Measurements from ENCODE around the gene CCHCR1.

DNA sequence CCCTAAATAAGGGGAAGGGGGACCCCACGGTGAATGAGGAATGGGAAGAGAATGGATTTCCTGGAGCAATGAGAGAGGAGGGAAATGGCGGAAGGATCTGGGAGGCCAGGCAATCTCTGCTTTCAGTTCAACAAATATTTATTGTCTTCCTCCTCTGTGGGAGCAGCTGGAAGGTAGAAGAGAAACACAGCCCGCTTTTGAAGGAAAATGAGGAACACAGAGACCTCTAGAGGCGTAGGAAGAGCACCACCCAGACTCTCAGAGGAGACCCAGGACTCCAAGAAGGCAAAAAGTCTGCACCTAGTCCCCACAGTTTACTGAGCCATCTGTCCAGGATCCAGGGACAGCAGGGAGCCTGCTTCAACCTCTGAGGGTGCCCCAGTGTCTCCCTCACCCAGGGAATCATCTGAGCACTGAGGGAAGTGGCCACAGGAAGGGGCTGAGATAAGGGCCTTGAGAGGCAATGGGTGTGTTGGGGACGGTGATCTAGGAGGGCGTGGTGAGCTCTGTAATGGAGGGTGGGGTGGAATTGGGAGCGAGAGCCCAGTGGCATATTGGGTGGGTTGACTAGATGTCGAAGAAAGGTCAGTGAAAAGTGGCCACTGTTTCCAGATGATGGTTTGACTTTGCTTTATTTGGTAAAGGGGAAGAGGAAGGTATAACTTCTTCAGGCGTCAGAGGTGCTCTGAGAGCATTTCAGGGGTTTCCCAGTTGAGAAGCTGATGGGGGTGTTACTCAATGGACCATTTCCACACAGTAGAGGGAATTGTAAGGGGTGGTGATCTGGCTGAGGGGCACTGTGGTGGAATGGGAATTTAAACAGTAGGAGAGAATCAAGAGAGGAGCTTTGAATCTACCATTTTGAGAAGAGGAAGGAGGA, 42.4 kb downstream of the CCHCR1 start:
- TF ChIP-seq, protein P1, sequence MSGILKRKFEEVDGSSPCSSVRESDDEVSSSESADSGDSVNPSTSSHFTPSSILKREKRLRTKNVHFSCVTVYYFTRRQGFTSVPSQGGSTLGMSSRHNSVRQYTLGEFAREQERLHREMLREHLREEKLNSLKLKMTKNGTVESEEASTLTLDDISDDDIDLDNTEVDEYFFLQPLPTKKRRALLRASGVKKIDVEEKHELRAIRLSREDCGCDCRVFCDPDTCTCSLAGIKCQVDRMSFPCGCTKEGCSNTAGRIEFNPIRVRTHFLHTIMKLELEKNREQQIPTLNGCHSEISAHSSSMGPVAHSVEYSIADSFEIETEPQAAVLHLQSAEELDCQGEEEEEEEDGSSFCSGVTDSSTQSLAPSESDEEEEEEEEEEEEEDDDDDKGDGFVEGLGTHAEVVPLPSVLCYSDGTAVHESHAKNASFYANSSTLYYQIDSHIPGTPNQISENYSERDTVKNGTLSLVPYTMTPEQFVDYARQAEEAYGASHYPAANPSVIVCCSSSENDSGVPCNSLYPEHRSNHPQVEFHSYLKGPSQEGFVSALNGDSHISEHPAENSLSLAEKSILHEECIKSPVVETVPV (CRISPR knock-in tag; IDR thresholded peaks at IDR 0.05) = no peak
- TF ChIP-seq, protein P2, sequence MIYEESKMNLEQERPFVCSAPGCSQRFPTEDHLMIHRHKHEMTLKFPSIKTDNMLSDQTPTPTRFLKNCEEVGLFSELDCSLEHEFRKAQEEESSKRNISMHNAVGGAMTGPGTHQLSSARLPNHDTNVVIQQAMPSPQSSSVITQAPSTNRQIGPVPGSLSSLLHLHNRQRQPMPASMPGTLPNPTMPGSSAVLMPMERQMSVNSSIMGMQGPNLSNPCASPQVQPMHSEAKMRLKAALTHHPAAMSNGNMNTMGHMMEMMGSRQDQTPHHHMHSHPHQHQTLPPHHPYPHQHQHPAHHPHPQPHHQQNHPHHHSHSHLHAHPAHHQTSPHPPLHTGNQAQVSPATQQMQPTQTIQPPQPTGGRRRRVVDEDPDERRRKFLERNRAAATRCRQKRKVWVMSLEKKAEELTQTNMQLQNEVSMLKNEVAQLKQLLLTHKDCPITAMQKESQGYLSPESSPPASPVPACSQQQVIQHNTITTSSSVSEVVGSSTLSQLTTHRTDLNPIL (CRISPR knock-in tag; IDR thresholded peaks at IDR 0.05; ENCODE audit: low read depth) = no peak
- TF ChIP-seq, protein P3, sequence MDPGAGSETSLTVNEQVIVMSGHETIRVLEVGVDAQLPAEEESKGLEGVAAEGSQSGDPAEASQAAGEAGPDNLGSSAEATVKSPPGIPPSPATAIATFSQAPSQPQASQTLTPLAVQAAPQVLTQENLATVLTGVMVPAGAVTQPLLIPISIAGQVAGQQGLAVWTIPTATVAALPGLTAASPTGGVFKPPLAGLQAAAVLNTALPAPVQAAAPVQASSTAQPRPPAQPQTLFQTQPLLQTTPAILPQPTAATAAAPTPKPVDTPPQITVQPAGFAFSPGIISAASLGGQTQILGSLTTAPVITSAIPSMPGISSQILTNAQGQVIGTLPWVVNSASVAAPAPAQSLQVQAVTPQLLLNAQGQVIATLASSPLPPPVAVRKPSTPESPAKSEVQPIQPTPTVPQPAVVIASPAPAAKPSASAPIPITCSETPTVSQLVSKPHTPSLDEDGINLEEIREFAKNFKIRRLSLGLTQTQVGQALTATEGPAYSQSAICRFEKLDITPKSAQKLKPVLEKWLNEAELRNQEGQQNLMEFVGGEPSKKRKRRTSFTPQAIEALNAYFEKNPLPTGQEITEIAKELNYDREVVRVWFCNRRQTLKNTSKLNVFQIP (CRISPR knock-in tag; IDR thresholded peaks at IDR 0.05; ENCODE audit: borderline replicate concordance, low read depth) = no peak
- no peak for TF ChIP-seq ZNF565 (CRISPR knock-in tag; conservative IDR thresholded peaks at IDR 0.05; ENCODE audit: low read depth)
- no peak for TF ChIP-seq TOX (CRISPR knock-in tag; IDR thresholded peaks at IDR 0.05; ENCODE audit: borderline replicate concordance)
- no peak for TF ChIP-seq ZFP3 (CRISPR knock-in tag; IDR thresholded peaks at IDR 0.05)
- TF ChIP-seq OSR1 (CRISPR knock-in tag; IDR thresholded peaks at IDR 0.05) = no peak
- TF ChIP-seq RARB (CRISPR knock-in tag; IDR thresholded peaks at IDR 0.05) = no peak
- no peak for TF ChIP-seq ZFP30 (CRISPR knock-in tag; IDR thresholded peaks at IDR 0.05)
- no peak for TF ChIP-seq PPARA (CRISPR knock-in tag; IDR thresholded peaks at IDR 0.05; ENCODE audit: borderline replicate concordance)
- TF ChIP-seq ARNTL (CRISPR knock-in tag; IDR thresholded peaks at IDR 0.05; ENCODE audit: borderline replicate concordance, low read depth) = no peak
